ENCODE data around the gene LEF1. TPM values are rescaled to one million over a fixed set of nuclear protein-coding genes. Genes with fewer than 3 reads are reported as not detected.

The LEF1 gene
- total and polyA plus RNA-seq, 2 of the 8 experiments (the other 6 are each of a cell fraction or from before 2014, with no cell fraction given), result 2.6 to 5.2 TPM

DNA sequence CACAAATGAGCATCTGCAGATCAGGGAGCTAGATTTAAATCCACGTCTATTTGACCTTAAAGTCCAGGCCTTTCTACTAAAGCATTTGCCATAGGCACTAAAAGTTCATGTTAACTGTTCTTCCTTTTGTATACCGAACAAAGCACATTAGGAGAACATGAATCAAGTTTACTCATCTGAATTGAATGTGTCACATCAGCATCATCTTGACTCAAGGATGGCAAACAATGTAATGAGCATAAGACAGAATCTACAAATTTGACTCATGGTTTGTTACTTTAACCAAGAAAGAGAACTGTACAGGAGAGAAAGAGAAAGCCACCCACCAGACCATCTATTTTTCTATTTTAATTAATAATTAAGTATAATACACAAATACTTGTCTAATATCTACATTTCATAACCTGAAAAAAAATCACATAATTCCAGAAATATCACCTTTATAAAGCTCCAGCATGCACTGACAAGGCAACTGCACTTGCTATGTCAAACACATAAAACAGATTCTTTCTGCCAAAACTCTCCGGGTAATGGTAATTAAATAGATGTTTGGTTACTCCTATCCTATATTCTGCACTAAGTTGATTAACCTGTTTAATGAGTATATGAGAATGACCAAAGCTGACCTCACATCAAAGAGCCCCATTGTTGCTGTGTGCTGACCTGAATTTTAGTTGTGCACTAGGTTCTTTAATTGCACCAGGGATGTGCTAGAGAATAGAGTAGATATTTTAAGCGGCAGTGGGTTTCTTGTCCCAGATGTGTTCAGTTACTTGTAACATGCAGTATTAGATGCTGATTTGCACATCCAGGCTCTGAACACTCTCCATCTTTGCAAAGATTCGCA is 42.5 kb upstream of the LEF1 start:
- H3K23me2 ChIP-seq (ENCODE audit: low read depth, low read length), result no peaks in the 10 kb centered on the region
- no peak overlapping the region for H2AK5ac ChIP-seq (ENCODE audit: low read depth, low read length)
- H2BK12ac ChIP-seq (ENCODE audit: low read depth, low read length), result no peak overlapping the region
- no peak overlapping the region for H2BK5ac ChIP-seq (ENCODE audit: low read depth, low read length)
- no peak for DNase-seq (ENCODE audit: low read depth in 1 of 2, low spot score in 2 of 2)
- H3K18ac ChIP-seq (ENCODE audit: extremely low read depth, low read length), result no peak overlapping the region
- H3K56ac ChIP-seq (replicated peaks; ENCODE audit: insufficient read length, low read depth, low read length), result no peak overlapping the region
- H4K91ac ChIP-seq (replicated peaks; ENCODE audit: insufficient read length, low read length), result no peak overlapping the region
- ChIA-PET POLR2A (ENCODE audit: partially characterized antibody) (no interaction called here), CTCF (ENCODE audit: partially characterized antibody) (no interaction called here)
- no peak overlapping the region for H4K8ac ChIP-seq (ENCODE audit: extremely low read depth, insufficient read depth, low read length)
- H2BK120ac ChIP-seq (replicated peaks; ENCODE audit: low read depth, low read length), result no peak overlapping the region
- no peak overlapping the region for H3K27ac ChIP-seq (ENCODE audit: low read depth, low read length)
- no peak overlapping the region for H3K14ac ChIP-seq (ENCODE audit: insufficient read length)
- H3K4me2 ChIP-seq (ENCODE audit: insufficient read depth in 1 of 2, low read depth in 2 of 2, low read length in 2 of 2), result no peak overlapping the region
- no peak for FAIRE-seq
- H3K4me1 ChIP-seq (replicated peaks in 1 of 4; ENCODE audit: control insufficient read depth in 3 of 4, insufficient read depth in 4 of 4, low read length in 3 of 4), result no peaks in the 10 kb centered on the region
- no peak overlapping the region for H4K5ac ChIP-seq (ENCODE audit: insufficient read length, low read depth, low read length)
- H3K4ac ChIP-seq (replicated peaks; ENCODE audit: insufficient read length, low read depth, low read length), result no peak overlapping the region
- no peaks in the 10 kb centered on the region for H4K20me1 ChIP-seq (replicated peaks in 1 of 2; ENCODE audit: control insufficient read depth in 1 of 2, insufficient read depth in 2 of 2, low read length in 2 of 2)
- no peak overlapping the region for H3K9ac ChIP-seq (replicated peaks in 1 of 4; ENCODE audit: extremely low read depth in 1 of 4, low read depth in 3 of 4, low read length in 3 of 4)
- H3K36me3 ChIP-seq (ENCODE audit: control insufficient read depth in 2 of 4, insufficient read depth in 4 of 4, low read length in 3 of 4), result no peaks in the 10 kb centered on the region
- no peak overlapping the region for H3K4me3 ChIP-seq (ENCODE audit: extremely low read depth in 1 of 4, insufficient read depth in 2 of 4, low read depth in 3 of 4, low read length in 4 of 4)
- no peak overlapping the region for H3K23ac ChIP-seq (ENCODE audit: insufficient read length)
- H2BK15ac ChIP-seq (ENCODE audit: low read length), result no peak overlapping the region
- WGBS, 2 experiments (ENCODE audit: extremely low coverage in 1 of 2, insufficient coverage in 1 of 2, insufficient read length in 1 of 2, insufficient replicate concordance in 2 of 2, low coverage in 1 of 2, low lambda C conversion rate in 2 of 2, missing lambda C conversion rate in 1 of 2), result 85% methylated on average over 5 of the region's 5 CpGs; no CpG with 5 or more reads in 1 of the 2 experiments
- no peak overlapping the region for H2BK20ac ChIP-seq (ENCODE audit: low read length)
- no peaks in the 10 kb centered on the region for H3K79me2 ChIP-seq (ENCODE audit: control insufficient read depth in 1 of 2, insufficient read depth in 2 of 2, low read length in 2 of 2)
- H3K27me3 ChIP-seq (replicated peaks in 1 of 4; ENCODE audit: control insufficient read depth in 3 of 4, extremely low read depth in 1 of 4, insufficient read depth in 3 of 4, low read length in 3 of 4), result no peaks in the 10 kb centered on the region
- H2AFZ ChIP-seq (ENCODE audit: low read length), result no peak overlapping the region
- H3K79me1 ChIP-seq (ENCODE audit: low read depth, low read length), result no peaks in the 10 kb centered on the region
- H3K9me3 ChIP-seq (ENCODE audit: insufficient read depth in 2 of 2, low read depth in 1 of 2, low read length in 1 of 2), result no peaks in the 10 kb centered on the region
- no peak for TF ChIP-seq HDAC6 (IDR thresholded peaks at IDR 0.05; ENCODE audit: low read depth, low read length)
- no peak for TF ChIP-seq POU5F1 (IDR thresholded peaks at IDR 0.05; ENCODE audit: low read depth, low read length)
- TF ChIP-seq, protein P1, sequence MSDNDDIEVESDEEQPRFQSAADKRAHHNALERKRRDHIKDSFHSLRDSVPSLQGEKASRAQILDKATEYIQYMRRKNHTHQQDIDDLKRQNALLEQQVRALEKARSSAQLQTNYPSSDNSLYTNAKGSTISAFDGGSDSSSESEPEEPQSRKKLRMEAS (IDR thresholded peaks at IDR 0.05), result no peak
- TF ChIP-seq JUN (IDR thresholded peaks at IDR 0.05; ENCODE audit: low read depth, low read length), result no peak
- no peak for TF ChIP-seq CREB1 (IDR thresholded peaks at IDR 0.05)
- TF ChIP-seq RNF2 (IDR thresholded peaks at IDR 0.05; ENCODE audit: borderline replicate concordance, low read depth, low read length, missing control alignments, poor library complexity, severe bottlenecking), result no peak
- TF ChIP-seq NRF1 (IDR thresholded peaks at IDR 0.05; ENCODE audit: low read depth, low read length), result no peak
- no peak for TF ChIP-seq EZH2 (IDR thresholded peaks at IDR 0.05; ENCODE audit: low read depth, low read length, severe bottlenecking)
- no peak for TF ChIP-seq SRF (IDR thresholded peaks at IDR 0.05; ENCODE audit: low read depth, low read length)
- no peak for TF ChIP-seq BACH1 (IDR thresholded peaks at IDR 0.05; ENCODE audit: low read length)

Data from H1 (cell line).